ENCODE measurements around the gene CORO1A.
"Not testable (repeated sequence)": the region's sequence is repeated elsewhere in the genome, so short reads cannot be mapped to it uniquely, and the experiment has no call there.

Gene CORO1A

DNA sequence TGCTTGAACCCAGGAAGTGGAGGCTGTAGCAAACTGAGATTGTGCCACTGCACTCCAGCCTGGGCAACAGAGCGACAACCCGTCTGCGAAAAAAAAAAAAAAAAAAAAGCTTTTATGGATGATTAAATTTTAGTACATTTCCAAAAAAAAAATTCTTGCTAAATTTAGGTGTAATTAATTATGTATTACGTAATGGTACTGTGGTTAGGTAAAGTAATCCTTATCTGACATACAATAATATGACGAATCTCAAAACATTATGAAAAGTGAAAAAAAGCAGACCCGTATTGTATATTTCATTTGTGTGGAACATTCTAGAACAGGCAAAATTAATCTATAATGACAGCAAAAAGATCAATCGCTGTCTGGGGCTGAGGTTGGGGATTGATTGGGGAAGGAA is 10.3 kb upstream of the CORO1A start:
- no peak for DNase-seq

DNA sequence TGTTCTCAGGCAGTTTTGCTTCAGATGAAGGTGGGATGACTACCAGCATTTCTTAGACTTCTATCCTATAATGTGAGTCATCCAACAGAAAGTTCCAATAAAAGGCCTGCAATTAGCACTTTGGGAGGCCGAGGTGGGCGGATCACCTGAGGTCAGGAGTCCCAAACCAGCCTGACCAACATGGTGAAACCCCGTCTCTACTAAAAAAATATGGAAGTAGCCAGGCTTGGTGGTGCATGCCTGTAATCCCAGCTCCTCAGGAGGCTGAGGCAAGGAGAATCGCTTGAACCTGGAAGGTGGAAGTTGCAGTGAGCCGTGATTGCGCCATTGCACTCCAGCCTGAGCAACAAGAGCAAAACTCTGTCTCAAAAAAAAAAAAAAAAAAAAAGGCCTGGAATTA is 6.5 kb upstream of the CORO1A start:
- DNase-seq = not testable (repeated sequence)

- DNase-seq = no peak
These were observed 4.2 kb upstream of the CORO1A start for GRCh38 chr16:30179195-30179594.

DNA sequence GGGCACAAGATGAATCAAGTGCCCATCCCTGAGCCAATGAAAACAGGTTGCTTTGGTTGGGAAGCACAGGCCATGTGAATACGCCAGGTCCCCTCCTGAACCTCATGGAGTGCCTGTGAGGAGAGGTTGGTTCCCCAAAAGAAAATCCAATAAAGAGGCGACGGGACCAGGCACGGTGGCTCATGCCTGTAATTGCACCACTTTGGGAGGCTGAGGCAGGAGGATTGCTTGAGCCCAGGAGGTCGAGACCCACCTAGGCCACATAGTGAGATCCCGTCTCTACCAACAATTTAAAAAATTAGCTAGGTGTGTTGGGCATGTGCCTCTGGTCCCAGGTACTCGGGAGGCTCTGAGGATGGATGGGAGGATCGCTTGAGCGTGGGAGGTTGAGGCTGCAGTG is 3.5 kb upstream of the CORO1A start:
- no peak for DNase-seq

GRCh38 chr16:30180741-30181140 is 2.7 kb upstream of the CORO1A start:
- no peak for DNase-seq

- DNase-seq = peak; percentile 86
These were observed 891 bp downstream of the CORO1A start for GRCh38 chr16:30184096-30184890.

DNA sequence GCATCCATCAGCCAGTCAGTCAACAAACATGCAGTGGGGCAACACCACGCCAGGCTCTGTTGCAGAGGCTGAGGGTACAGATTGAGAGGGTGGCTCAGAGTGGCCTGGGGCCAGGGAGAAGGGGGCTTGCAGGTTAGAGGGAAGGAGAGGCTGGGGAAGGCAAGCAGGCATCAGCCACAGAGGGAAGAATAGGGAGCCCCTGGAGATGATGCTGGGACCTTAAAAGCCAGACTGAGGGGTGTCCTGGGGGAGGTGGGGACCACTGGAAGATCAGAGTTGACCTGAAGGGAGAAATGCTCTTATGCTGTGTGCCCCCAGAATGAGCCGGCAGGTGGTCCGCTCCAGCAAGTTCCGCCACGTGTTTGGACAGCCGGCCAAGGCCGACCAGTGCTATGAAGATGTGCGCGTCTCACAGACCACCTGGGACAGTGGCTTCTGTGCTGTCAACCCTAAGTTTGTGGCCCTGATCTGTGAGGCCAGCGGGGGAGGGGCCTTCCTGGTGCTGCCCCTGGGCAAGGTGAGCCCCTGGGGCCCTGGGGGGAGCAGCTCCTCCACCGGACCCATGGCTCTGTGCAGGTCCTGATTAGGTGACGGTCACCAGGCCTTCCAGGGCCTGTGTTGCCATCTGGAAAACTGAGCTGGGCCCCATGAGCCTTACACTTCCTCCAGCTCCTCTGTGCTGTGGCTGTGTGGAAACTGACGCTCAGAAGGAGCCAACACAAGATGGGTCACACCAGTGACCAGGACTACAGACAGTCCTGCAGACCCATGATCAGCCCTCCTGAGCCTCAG is 1.7 kb downstream of the CORO1A start:
- peak; percentile 10 for DNase-seq

DNA sequence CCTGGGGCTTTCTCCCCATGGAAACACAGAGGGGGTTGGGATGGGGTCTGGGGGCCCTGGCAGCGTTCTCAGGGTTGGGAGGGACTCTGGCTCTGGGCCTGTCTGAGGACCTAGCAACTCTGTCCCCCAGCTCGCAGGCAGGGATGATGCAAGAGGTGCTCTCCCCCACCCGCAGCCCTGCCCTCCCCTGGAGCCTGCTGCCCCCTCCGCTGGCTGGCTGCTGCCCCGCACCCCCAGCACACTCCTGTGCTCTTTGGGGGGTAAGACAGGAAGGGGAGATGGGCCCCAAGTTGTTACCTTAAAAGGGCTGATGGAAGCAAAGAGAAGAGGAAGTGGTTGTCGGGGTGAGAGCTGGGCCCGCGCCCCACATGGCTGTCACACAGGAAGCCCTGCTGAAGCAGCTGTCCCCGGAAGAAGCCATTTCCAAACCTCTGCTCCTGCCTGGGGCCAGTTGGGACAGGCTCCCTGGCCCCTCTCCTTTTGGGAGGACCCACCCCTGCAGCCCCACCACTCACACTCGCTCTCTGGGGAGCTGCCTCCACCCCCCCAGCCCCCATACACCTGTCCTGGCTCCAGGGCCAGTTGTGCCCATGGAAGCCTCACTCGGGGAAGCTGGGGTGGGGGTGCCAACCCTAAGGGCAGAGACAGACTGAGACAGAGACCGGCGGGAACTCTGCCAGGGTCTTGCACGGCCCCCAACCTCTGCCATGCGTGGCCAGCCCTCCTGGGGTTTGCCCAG is 2.5 kb downstream of the CORO1A start:
- peak; percentile 81 for DNase-seq

- DNase-seq = no peak
These were observed 3.0 kb downstream of the CORO1A start for GRCh38 chr16:30186444-30186781.

GRCh38 chr16:30186782-30187555 is 3.6 kb downstream of the CORO1A start:
- peak; percentile 79 for DNase-seq

GRCh38 chr16:30187556-30187865 is 4.1 kb downstream of the CORO1A start:
- DNase-seq = no peak

DNA sequence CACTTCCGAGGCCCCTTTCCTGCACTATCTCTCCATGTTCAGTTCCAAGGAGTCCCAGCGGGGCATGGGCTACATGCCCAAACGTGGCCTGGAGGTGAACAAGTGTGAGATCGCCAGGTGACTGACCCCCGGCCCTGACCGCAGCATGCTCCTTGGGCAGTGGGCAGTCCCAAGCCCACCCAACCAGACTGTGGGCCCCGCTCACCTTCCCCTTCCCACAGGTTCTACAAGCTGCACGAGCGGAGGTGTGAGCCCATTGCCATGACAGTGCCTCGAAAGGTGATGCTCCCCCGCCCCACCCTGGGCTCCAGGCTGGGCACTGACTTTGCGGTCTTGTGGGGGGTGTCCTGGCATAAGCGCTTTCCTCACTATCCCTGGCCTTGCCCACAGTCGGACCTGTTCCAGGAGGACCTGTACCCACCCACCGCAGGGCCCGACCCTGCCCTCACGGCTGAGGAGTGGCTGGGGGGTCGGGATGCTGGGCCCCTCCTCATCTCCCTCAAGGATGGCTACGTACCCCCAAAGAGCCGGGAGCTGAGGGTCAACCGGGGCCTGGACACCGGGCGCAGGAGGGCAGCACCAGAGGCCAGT is 4.7 kb downstream of the CORO1A start:
- no peak for DNase-seq

DNA sequence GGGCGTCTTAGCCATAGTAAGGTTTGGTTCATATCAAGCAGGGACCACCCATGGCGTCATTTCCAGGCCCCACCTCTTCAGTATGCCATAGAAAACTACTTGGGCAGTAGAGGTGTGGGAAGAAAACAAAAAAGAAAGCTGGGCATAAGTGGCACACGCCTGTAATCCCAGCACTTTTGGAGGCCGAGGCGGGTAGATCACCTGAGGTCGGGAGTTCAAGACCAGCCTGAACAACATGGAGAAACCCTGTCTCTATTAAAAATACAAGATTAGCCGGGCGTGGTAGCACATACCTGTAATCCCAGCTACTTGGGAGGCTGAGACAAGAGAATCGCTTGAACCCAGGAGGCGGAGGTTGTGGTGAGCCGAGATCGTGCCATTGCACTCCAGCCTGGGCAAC is 7.8 kb downstream of the CORO1A start:
- not testable (repeated sequence) for DNase-seq

- DNase-seq = not testable (repeated sequence)
These were observed 9.7 kb downstream of the CORO1A start for GRCh38 chr16:30193098-30193497.

GRCh38 chr16:30193615-30194014 is 10.2 kb downstream of the CORO1A start, which contains the start of the genes BOLA2B and SLX1A:
TSS of gene BOLA2B (minus strand) at chr16:30193666. CDS start at chr16:30193595, 71 bp downstream.
TSS of gene SLX1A (plus strand) at chr16:30193875. CDS start at chr16:30194085, 210 bp downstream.
- not testable (repeated sequence) for DNase-seq

GRCh38 chr16:30194172-30194925 is 10.9 kb downstream of the CORO1A start:
- DNase-seq = not testable (repeated sequence)

GRCh38 chr16:30197001-30197400 is 13.6 kb downstream of the CORO1A start:
- not testable (repeated sequence) for DNase-seq

DNA sequence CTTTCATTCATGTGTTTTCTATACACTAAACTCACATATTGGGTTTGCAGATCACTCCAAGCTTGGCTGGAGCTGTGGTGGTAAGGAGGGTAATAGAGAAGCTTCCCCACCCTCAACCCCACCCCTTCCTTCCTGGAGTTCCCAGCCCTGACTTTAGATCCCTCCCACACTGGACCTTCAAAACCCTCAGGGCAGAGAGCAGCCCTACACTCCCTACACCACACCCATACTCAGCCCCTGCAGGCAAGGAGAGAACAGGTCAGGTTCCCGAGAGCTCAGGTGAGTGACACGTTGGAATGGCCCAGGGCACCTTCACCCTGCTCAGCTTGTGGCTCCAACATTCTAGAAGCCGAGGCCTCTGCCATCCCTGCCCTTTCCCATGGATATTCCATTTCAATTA is 15.6 kb downstream of the CORO1A start, which contains the start of gene SULT1A3:
SULT1A3 (plus strand) TSS at position 207 of the 400 bp plus-strand sequence. CDS start 1,474 bp downstream, outside the sequence.
- DNase-seq = not testable (repeated sequence)

DNA sequence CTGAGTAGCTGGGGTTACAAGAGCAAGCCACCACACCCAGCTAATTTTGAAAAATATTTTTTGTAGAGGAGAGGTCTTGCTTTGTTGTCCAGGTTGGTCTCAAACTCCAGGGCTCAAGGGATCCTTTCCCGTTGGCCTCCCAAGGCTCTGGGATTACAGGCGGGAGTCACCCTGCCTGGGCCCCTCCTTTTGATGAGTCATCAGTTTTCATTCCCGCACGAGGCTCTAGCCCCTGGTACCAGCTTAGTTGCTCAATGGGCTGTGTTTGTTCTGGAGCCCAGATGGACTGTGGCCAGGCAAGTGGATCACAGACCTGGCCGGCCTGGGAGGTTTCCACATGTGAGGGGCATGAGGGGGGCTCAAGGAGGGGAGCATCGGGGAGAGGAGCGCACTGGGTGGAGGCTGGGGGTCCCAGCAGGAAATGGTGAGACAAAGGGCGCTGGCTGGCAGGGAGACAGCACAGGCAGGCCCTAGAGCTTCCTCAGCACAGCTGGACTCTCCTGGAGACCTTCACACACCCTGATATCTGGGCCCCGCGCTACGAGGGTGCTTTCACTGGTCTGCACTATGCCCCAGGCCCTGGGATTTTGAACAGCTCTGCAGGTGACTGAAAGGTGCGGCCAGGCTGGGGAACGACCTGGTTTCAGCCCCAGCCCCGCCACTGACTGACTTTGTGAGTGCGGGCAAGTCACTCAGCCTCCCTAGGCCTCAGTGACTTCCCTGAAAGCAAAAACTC is 16.4 kb downstream of the CORO1A start:
- not testable (repeated sequence) for DNase-seq

- not testable (repeated sequence) for DNase-seq
These were observed 22.3 kb downstream of the CORO1A start for GRCh38 chr16:30205541-30206236.

Data from activated effector memory CD4-positive, alpha-beta T cell treated with Interleukin-2 at 50 U/mL for 16 hours (primary cell).